ENCODE results near the gene YTHDF2.

YTHDF2 gene

GRCh38 chr1:28807986-28808385, 71.2 kb downstream of the YTHDF2 start:
- TF ChIP-seq CTCF (conservative IDR thresholded peaks at IDR 0.05): no peak
- no peak overlapping the region for H3K27ac ChIP-seq

- TF ChIP-seq CTCF (conservative IDR thresholded peaks at IDR 0.05): no peak
- H3K27ac ChIP-seq: no peak overlapping the region
Measured at GRCh38 chr1:28811369-28811765, 74.6 kb downstream of the YTHDF2 start.

GRCh38 chr1:28811766-28812668, 75.3 kb downstream of the YTHDF2 start, which contains the start of gene OPRD1:
Gene OPRD1 (plus strand): TSS chr1:28812170. CDS start chr1:28812384, 214 bp downstream.
- TF ChIP-seq CTCF (conservative IDR thresholded peaks at IDR 0.05): no peak
- no peak within 1 kb of the TSS for H3K27ac ChIP-seq

- TF ChIP-seq CTCF (conservative IDR thresholded peaks at IDR 0.05): no peak
- H3K27ac ChIP-seq: no peak overlapping the region
Measured at GRCh38 chr1:28812669-28813468, 76.1 kb downstream of the YTHDF2 start.

- no peak overlapping the region for H3K27ac ChIP-seq
- no peak for TF ChIP-seq CTCF (conservative IDR thresholded peaks at IDR 0.05)
Measured at GRCh38 chr1:28813931-28814465, 77.3 kb downstream of the YTHDF2 start.

GRCh38 chr1:28815533-28816185, 78.9 kb downstream of the YTHDF2 start:
- no peak overlapping the region for H3K27ac ChIP-seq
- no peak for TF ChIP-seq CTCF (conservative IDR thresholded peaks at IDR 0.05)

Data from VCaP (cell line).